ENCODE data around the gene CMIP. TPM values are rescaled to one million over a fixed set of nuclear protein-coding genes. Genes with fewer than 3 reads are reported as not detected.

Gene CMIP
- total RNA-seq, 1 experiment from 2014 or later: 48.2 TPM

GRCh38 chr16:81599034-81599744 is 154.6 kb downstream of the CMIP start:
- Histone ChIP-seq H3K79me2 (ENCODE audit: insufficient read depth, low read length) (no peaks in the 10 kb centered on the region; the same call in 1 of the 2 replicates), H3K79me1 (ENCODE audit: insufficient read depth, low read depth, low read length, poor library complexity, severe bottlenecking) (peaks cover 2% of the 10 kb centered on the region), H3K9me3 (ENCODE audit: control insufficient read depth, low read depth, low read length) (no peaks in the 10 kb centered on the region), H3K23me2 (ENCODE audit: insufficient read length, low read depth, low read length, poor library complexity, severe bottlenecking) (no peaks in the 10 kb centered on the region), H3K23ac (ENCODE audit: insufficient read length, low read depth, low read length) (no peak overlapping the region), H3K27me3 (ENCODE audit: insufficient read depth, low read length) (no peaks in the 10 kb centered on the region), H3K9ac (ENCODE audit: extremely low read depth, insufficient read length, low read length) (no peak overlapping the region), H2BK15ac (ENCODE audit: low read depth, low read length) (no peak overlapping the region), H2AK5ac (ENCODE audit: insufficient read length, low read length) (no peak overlapping the region), H4K91ac (ENCODE audit: insufficient read length, low read depth, low read length) (no peak overlapping the region), H3K4ac (ENCODE audit: low read depth, low read length) (no peak overlapping the region), H2AFZ (ENCODE audit: low read length) (no peak overlapping the region), H2BK12ac (ENCODE audit: insufficient read length, low read depth, low read length) (no peak overlapping the region), H4K20me1 (ENCODE audit: control insufficient read depth, insufficient read depth, insufficient read length) (no peaks in the 10 kb centered on the region), H3K27ac (ENCODE audit: insufficient read length, low read depth, low read length) (no peak overlapping the region), H3K4me2 (ENCODE audit: insufficient read depth, insufficient read length, low read length) (no peak overlapping the region), H3K18ac (ENCODE audit: insufficient read length, low read depth, low read length) (no peak overlapping the region), H2BK5ac (ENCODE audit: insufficient read length, low read length) (no peak overlapping the region), H4K8ac (replicated peaks; ENCODE audit: insufficient read length, low read depth, low read length) (no peak overlapping the region), H2BK20ac (ENCODE audit: low read depth, low read length, poor library complexity, severe bottlenecking) (no peak overlapping the region), H2BK120ac (ENCODE audit: low read depth, low read length, poor library complexity, severe bottlenecking) (no peak overlapping the region), H3K4me1 (ENCODE audit: insufficient read depth, low read length) (peaks cover 3% of the 10 kb centered on the region; the same call in 1 of the 2 replicates), H3K56ac (ENCODE audit: insufficient read length, low read depth, low read length) (no peak overlapping the region), H3K14ac (ENCODE audit: insufficient read depth, low read length) (no peak overlapping the region), H4K5ac (ENCODE audit: insufficient read length, low read depth, low read length) (no peak overlapping the region), H3T11ph (ENCODE audit: low read length) (no peak overlapping the region)
- no CpG with 5 or more reads among the region's 11 CpGs for whole genome bisulfite sequencing (ENCODE audit: extremely low coverage, insufficient read length, low lambda C conversion rate)
- no peak for TF ChIP-seq CTCF (conservative IDR thresholded peaks at IDR 0.05)
- peaks cover 0 to 2% (median 0%) of the 10 kb centered on the region in 3 experiments; a peak in 1 of 7 replicates for H3K36me3 Mint-ChIP-seq (ENCODE audit: insufficient read depth in 1 of 3, low read depth in 3 of 3)
- H3K9me3 Mint-ChIP-seq: no peaks in the 10 kb centered on the region
- H3K4me3 Mint-ChIP-seq: no peak overlapping the region
- H3K4me1 Mint-ChIP-seq: peaks cover 24 to 29% of the 10 kb centered on the region in 2 experiments
- no peak for DNase-seq
- H3K27ac Mint-ChIP-seq: peak overlapping the region; percentile 5 to 92 (median 35); a peak in 3 of 7 replicates
- H3K27me3 Mint-ChIP-seq (ENCODE audit: low read depth): no peaks in the 10 kb centered on the region

All from H9 (cell line).